Esophagus muscularis mucosa (tissue), 4 donors: ENCODE measurements around the gene MKKS. TPM values are rescaled to one million over a fixed set of nuclear protein-coding genes. Genes with fewer than 3 reads are reported as not detected.

Experiments used
- DNase-seq: peaks from one replicate; pipeline ENCODE4 v3.0.0-alpha.2; 2017; ENCODE audit errors: extremely low spot score
- H3K27ac ChIP-seq, 4 donors: fragments of 200-600 bp; sonication (generic); replicated peaks in 1 of 4; 1 replicate in 3 of 4; 2 replicates in 1 of 4; pipeline ENCODE4 v1.5.1; 2016 to 2019; ENCODE audit warnings: mild to moderate bottlenecking in 1 of 4
- H3K27me3 ChIP-seq, 4 donors: fragments of 200-600 bp; sonication (generic); one replicate each; pipeline versions ENCODE4 v1.5.1 to v1.6.0; 2016 to 2019
- H3K36me3 ChIP-seq, 4 donors: fragments of 200-600 bp; sonication (generic); one replicate each; pipeline ENCODE4 v1.5.1; 2016 to 2019
- H3K4me1 ChIP-seq, 4 donors: fragments of 200-600 bp; sonication (generic); one replicate each; pipeline ENCODE4 v1.5.1; 2016 to 2019
- H3K4me3 ChIP-seq, 4 donors: fragments of 200-600 bp; sonication (generic); 1 replicate in 2 of 4; 2 replicates in 2 of 4; pipeline ENCODE4 v1.5.1; 2016 to 2019; ENCODE audit warnings: mild to moderate bottlenecking in 4 of 4, moderate library complexity in 1 of 4
- H3K9me3 ChIP-seq, 4 donors: fragments of 200-600 bp; sonication (generic); 1 replicate in 3 of 4; 2 replicates in 1 of 4; pipeline ENCODE4 v1.5.1; 2016 to 2019
- EP300 ChIP-seq: sonication (generic); formaldehyde crosslinking; IDR thresholded peaks from one replicate; pipeline ENCODE4 v1.6.1; 2017; ENCODE audit warnings: antibody characterized with exemption
- POLR2A ChIP-seq: fragments of 450-650 bp; IDR thresholded peaks from one replicate; pipeline ENCODE4 v1.6.1; 2017; ENCODE audit warnings: antibody characterized with exemption, moderate library complexity, mild to moderate bottlenecking, low read depth
- POLR2AphosphoS5 ChIP-seq, 2 donors: sonication (generic); formaldehyde crosslinking; IDR thresholded peaks; one replicate each; pipeline ENCODE4 v1.6.1; 2017; ENCODE audit warnings: antibody characterized with exemption in 2 of 2
- WGBS: methylation state at CpG from one replicate; pipeline ENCODE4 v1.1.5; 2018; 5-methylcytosine and 5-hydroxymethylcytosine counted together
- intact Hi-C: fragments of 100-400 bp; cut with DNase I; formaldehyde crosslinking; loops from one replicate; pipeline ENCODE4 v1.15.1; 2023
- total RNA-seq, 4 donors: library from RNA; depleted of rRNA; stranded (reverse); fragments of >200 nt; gene quantifications; one replicate each; pipeline versions ENCODE4 v1.1.0 to v1.2.1, GENCODE V29; 2016
- TF ChIP-seq, protein P1 (sequence below), 3 experiments: fragments of 200-600 bp in 2 of 3; fragments of 450-650 bp in 1 of 3; sonication (generic) in 2 of 3; IDR thresholded peaks; one replicate each; pipeline ENCODE4 v1.5.1; 2017 to 2019; ENCODE audit warnings: antibody characterized with exemption in 3 of 3, mild to moderate bottlenecking in 2 of 3, moderate library complexity in 1 of 3

Gene MKKS
- total RNA-seq, 4 donors from 2014 or later = 14.1 to 19.3 (median 16.7) TPM

DNA sequence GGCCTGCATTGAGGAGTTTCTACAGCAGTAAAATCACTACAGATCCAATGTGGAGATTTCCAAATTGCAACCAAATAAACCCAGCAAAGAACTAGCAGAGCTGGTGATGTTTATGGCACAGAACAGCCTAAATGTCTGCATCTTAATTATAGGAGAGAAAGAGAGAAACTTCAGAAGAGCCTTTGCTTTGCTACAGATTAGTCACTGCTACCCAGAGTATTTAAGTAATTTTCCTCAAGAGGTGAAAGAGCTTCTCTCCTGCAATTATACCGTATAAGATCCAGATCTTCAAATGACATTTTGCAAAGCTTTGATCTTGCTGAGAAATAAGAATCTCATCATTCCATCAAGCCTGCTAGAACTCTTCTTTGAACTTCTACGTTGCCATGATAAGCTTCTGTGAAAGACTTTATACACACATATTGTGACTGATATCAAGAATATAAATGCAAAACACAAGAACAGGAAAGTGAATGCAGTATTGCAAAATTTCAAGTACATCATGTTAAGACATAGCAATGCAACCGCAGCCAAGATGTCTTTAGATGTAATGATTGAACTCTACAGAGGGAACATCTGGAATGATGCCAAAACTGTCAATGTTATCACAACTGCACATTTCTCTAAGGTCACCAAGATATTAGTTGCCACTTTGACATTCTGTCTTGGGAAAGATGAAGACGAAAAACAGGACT is 48.0 kb downstream of the MKKS start:
- H3K9me3 ChIP-seq = no peaks in the 10 kb centered on the region
- no peak overlapping the region for H3K4me3 ChIP-seq
- intact Hi-C loops = no loop called here
- no peak for DNase-seq
- no peaks in the 10 kb centered on the region for H3K36me3 ChIP-seq
- no peak overlapping the region for H3K27ac ChIP-seq
- no peaks in the 10 kb centered on the region for H3K4me1 ChIP-seq
- TF ChIP-seq POLR2A (no peak), EP300 (no peak), POLR2AphosphoS5 (IDR thresholded peaks at IDR 0.05) (no peak)
- TF ChIP-seq, protein P1, sequence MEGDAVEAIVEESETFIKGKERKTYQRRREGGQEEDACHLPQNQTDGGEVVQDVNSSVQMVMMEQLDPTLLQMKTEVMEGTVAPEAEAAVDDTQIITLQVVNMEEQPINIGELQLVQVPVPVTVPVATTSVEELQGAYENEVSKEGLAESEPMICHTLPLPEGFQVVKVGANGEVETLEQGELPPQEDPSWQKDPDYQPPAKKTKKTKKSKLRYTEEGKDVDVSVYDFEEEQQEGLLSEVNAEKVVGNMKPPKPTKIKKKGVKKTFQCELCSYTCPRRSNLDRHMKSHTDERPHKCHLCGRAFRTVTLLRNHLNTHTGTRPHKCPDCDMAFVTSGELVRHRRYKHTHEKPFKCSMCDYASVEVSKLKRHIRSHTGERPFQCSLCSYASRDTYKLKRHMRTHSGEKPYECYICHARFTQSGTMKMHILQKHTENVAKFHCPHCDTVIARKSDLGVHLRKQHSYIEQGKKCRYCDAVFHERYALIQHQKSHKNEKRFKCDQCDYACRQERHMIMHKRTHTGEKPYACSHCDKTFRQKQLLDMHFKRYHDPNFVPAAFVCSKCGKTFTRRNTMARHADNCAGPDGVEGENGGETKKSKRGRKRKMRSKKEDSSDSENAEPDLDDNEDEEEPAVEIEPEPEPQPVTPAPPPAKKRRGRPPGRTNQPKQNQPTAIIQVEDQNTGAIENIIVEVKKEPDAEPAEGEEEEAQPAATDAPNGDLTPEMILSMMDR (IDR thresholded peaks at IDR 0.05) = no peak
- WGBS = 55% methylated on average over 4 of the region's 4 CpGs
- no peaks in the 10 kb centered on the region for H3K27me3 ChIP-seq

DNA sequence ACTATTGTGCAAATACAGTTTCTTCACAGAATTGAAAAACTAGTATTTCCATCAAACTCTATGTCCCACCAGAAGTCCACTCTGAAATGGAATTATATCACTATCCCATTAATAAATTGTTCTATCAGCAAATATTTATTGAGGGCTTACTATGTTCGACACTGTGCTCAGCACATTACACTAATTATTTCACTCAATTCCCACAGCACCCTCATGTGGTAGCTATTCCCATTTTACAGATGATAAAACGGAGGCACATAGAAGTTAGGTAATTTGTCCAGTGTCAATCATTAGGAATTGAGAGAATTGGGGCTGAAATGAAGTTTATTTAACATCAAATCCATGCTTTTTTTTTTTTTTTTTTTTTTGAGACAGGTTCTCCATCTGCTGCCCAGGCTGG is 52.5 kb downstream of the MKKS start:
- DNase-seq = no peak
- intact Hi-C loops = no loop called here
- Histone ChIP-seq H3K9me3 (peaks cover 0 to under 1% (median 0%) of the 10 kb centered on the region in 4 donors), H3K36me3 (no peaks in the 10 kb centered on the region), H3K4me1 (no peaks in the 10 kb centered on the region), H3K4me3 (no peak overlapping the region), H3K27me3 (no peaks in the 10 kb centered on the region), H3K27ac (no peak overlapping the region)
- TF ChIP-seq POLR2AphosphoS5 (IDR thresholded peaks at IDR 0.05) = no peak
- TF ChIP-seq, protein P1 (IDR thresholded peaks at IDR 0.05) = no peak
- no peak for TF ChIP-seq POLR2A
- TF ChIP-seq EP300 = no peak
- WGBS = 84% methylated on average over 2 of the region's 2 CpGs

DNA sequence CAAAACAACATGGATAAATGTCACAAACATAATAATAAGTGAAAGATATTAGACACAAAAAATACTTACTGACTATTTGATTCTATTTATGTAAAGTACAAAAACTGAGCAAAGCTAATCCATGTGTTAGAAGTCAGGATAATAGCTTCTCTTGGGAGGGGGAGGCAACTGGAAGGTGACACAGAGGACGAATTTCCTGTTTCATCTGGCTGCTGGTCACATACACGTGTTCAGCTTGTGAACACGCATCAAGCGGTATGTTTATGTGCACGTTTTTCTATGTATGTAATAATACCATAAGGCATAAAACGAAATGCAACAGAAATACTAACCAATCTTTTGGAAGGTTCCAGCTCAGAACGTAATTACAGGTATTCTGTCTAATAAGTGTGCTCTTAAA is 54.3 kb downstream of the MKKS start:
- DNase-seq = no peak
- WGBS = 86% methylated on average over 7 of the region's 7 CpGs
- Histone ChIP-seq H3K27ac (no peak overlapping the region), H3K4me1 (no peaks in the 10 kb centered on the region), H3K27me3 (no peaks in the 10 kb centered on the region), H3K36me3 (no peaks in the 10 kb centered on the region), H3K9me3 (peaks cover 0 to 6% (median 0%) of the 10 kb centered on the region in 4 donors), H3K4me3 (no peak overlapping the region)
- TF ChIP-seq POLR2A (no peak), EP300 (no peak), POLR2AphosphoS5 (IDR thresholded peaks at IDR 0.05) (no peak)
- TF ChIP-seq, protein P1 (IDR thresholded peaks at IDR 0.05) = no peak
- intact Hi-C loops = no loop called here

DNA sequence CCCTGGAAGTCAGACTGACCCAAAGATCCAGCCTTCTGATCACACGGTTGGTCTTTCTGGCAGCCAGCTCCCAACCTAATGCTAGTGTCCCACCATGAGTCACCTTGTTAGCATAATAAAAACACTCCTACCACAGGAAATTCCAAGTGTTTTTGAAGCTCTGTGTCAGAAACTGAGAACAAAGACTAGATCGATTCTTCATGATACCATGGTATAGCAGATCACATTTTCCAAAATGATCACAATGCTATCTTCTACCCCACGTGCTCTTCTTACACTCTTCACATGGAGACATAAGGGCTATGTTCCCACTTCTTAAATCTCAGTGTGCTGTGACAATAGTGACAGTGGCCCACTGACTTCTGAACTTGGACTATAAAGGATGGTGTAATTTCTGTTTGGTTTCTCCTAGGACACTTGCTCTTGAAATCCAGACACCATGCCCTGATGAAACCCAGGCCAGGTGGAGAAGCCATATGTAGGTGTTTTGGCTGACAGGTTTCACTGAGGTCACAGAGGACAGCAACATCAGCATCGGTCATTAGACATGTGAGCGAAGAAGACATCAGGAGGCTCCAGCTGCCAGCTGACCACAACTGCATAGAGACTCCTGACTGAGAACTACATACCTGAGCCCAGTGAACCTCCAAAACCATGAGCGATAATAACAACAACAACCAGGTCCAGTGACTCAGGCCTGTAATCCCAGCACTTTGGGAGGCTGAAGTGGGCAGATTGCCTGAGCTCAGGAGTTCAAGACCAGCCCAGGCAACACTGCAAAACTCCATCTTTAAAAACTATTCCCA is 57.5 kb downstream of the MKKS start:
- no peaks in the 10 kb centered on the region for H3K27me3 ChIP-seq
- TF ChIP-seq POLR2A (no peak), POLR2AphosphoS5 (IDR thresholded peaks at IDR 0.05) (no peak), EP300 (no peak)
- TF ChIP-seq, protein P1 (IDR thresholded peaks at IDR 0.05) = no peak
- H3K36me3 ChIP-seq = no peaks in the 10 kb centered on the region
- H3K4me1 ChIP-seq = no peaks in the 10 kb centered on the region
- H3K4me3 ChIP-seq = no peak overlapping the region
- intact Hi-C loops = no loop called here
- WGBS = 86% methylated on average over 6 of the region's 6 CpGs
- DNase-seq = no peak
- H3K9me3 ChIP-seq = peaks cover 0 to 6% (median 0%) of the 10 kb centered on the region in 4 donors
- H3K27ac ChIP-seq = no peak overlapping the region
